ENCODE data around the gene EXT2. TPM values are rescaled to one million over a fixed set of nuclear protein-coding genes. Genes with fewer than 3 reads are reported as not detected.

EXT2 gene
- total RNA-seq, 4 donors from 2014 or later, result 47.8 to 80.4 (median 68.0) TPM

GRCh38 chr11:44226490-44226889, 131.0 kb downstream of the EXT2 start:
- no peak for TF ChIP-seq EP300 (IDR thresholded peaks at IDR 0.05)
- no peak for TF ChIP-seq POLR2A (IDR thresholded peaks at IDR 0.05; ENCODE audit: low read depth)
- TF ChIP-seq CTCF (IDR thresholded peaks at IDR 0.05), result no peak
- no peak for TF ChIP-seq POLR2AphosphoS5 (IDR thresholded peaks at IDR 0.05)
- Histone ChIP-seq H3K9me3 (no peaks in the 10 kb centered on the region), H3K4me1 (no peaks in the 10 kb centered on the region), H3K27me3 (no peaks in the 10 kb centered on the region), H3K27ac (replicated peaks in 1 of 4) (no peak overlapping the region), H3K36me3 (no peaks in the 10 kb centered on the region), H3K4me3 (no peak overlapping the region)
- intact Hi-C loops (cut with DNase I), result no loop called here
- no peak for DNase-seq (ENCODE audit: extremely low spot score)
- WGBS, result 79% methylated on average over 2 of the region's 2 CpGs

GRCh38 chr11:44226945-44227344, 131.5 kb downstream of the EXT2 start:
- H3K27ac ChIP-seq (replicated peaks in 1 of 4), result no peak overlapping the region
- H3K9me3 ChIP-seq, result no peaks in the 10 kb centered on the region
- TF ChIP-seq CTCF (IDR thresholded peaks at IDR 0.05), result no peak
- no peak for TF ChIP-seq POLR2A (IDR thresholded peaks at IDR 0.05; ENCODE audit: low read depth)
- no peak for TF ChIP-seq POLR2AphosphoS5 (IDR thresholded peaks at IDR 0.05)
- no peak for TF ChIP-seq EP300 (IDR thresholded peaks at IDR 0.05)
- intact Hi-C loops (cut with DNase I), result no loop called here
- H3K36me3 ChIP-seq, result no peaks in the 10 kb centered on the region
- H3K4me1 ChIP-seq, result no peaks in the 10 kb centered on the region
- DNase-seq (ENCODE audit: extremely low spot score), result no peak
- H3K4me3 ChIP-seq, result no peak overlapping the region
- 86% methylated on average over 3 of the region's 4 CpGs for WGBS
- H3K27me3 ChIP-seq, result no peaks in the 10 kb centered on the region

GRCh38 chr11:44228379-44228778, 132.9 kb downstream of the EXT2 start:
- no peak for DNase-seq (ENCODE audit: extremely low spot score)
- TF ChIP-seq POLR2A (IDR thresholded peaks at IDR 0.05; ENCODE audit: low read depth) (no peak), CTCF (IDR thresholded peaks at IDR 0.05) (no peak), POLR2AphosphoS5 (IDR thresholded peaks at IDR 0.05) (no peak), EP300 (IDR thresholded peaks at IDR 0.05) (no peak)
- WGBS, result 89% methylated on average over 6 of the region's 6 CpGs
- Histone ChIP-seq H3K27ac (replicated peaks in 1 of 4) (no peak overlapping the region), H3K36me3 (no peaks in the 10 kb centered on the region), H3K9me3 (no peaks in the 10 kb centered on the region), H3K4me3 (no peak overlapping the region), H3K4me1 (no peaks in the 10 kb centered on the region), H3K27me3 (no peaks in the 10 kb centered on the region)
- intact Hi-C loops (cut with DNase I), result no loop called here

GRCh38 chr11:44229098-44229497, 133.6 kb downstream of the EXT2 start:
- Histone ChIP-seq H3K9me3 (no peaks in the 10 kb centered on the region), H3K27me3 (no peaks in the 10 kb centered on the region), H3K36me3 (peaks cover 0 to 5% (median 0%) of the 10 kb centered on the region in 4 donors), H3K27ac (replicated peaks in 1 of 4) (no peak overlapping the region), H3K4me1 (no peaks in the 10 kb centered on the region), H3K4me3 (no peak overlapping the region)
- WGBS, result 91% methylated on average over 4 of the region's 4 CpGs
- intact Hi-C loops (cut with DNase I), result no loop called here
- DNase-seq (ENCODE audit: extremely low spot score), result no peak
- TF ChIP-seq POLR2AphosphoS5 (IDR thresholded peaks at IDR 0.05) (no peak), CTCF (IDR thresholded peaks at IDR 0.05) (no peak), EP300 (IDR thresholded peaks at IDR 0.05) (no peak), POLR2A (IDR thresholded peaks at IDR 0.05; ENCODE audit: low read depth) (no peak)

- Histone ChIP-seq H3K9me3 (no peaks in the 10 kb centered on the region), H3K27ac (replicated peaks in 1 of 4) (no peak overlapping the region), H3K4me3 (no peak overlapping the region), H3K4me1 (no peaks in the 10 kb centered on the region), H3K27me3 (no peaks in the 10 kb centered on the region), H3K36me3 (peaks cover 0 to 8% (median 0%) of the 10 kb centered on the region in 4 donors)
- intact Hi-C loops (cut with DNase I), result no loop called here
- 86% methylated on average over 3 of the region's 3 CpGs for WGBS
- TF ChIP-seq CTCF (IDR thresholded peaks at IDR 0.05) (no peak), POLR2A (IDR thresholded peaks at IDR 0.05; ENCODE audit: low read depth) (no peak), POLR2AphosphoS5 (IDR thresholded peaks at IDR 0.05) (no peak), EP300 (IDR thresholded peaks at IDR 0.05) (no peak)
- DNase-seq (ENCODE audit: extremely low spot score), result no peak
These were observed 134.1 kb downstream of the EXT2 start for GRCh38 chr11:44229624-44230023.
